ENCODE results near the gene SZT2.
"Not testable (repeated sequence)": the region's sequence is repeated elsewhere in the genome, so short reads cannot be mapped to it uniquely, and the experiment has no call there.

SZT2 gene

GRCh38 chr1:43463479-43463878 lies 73.8 kb downstream of the SZT2 start:
- no peak for DNase-seq

DNA sequence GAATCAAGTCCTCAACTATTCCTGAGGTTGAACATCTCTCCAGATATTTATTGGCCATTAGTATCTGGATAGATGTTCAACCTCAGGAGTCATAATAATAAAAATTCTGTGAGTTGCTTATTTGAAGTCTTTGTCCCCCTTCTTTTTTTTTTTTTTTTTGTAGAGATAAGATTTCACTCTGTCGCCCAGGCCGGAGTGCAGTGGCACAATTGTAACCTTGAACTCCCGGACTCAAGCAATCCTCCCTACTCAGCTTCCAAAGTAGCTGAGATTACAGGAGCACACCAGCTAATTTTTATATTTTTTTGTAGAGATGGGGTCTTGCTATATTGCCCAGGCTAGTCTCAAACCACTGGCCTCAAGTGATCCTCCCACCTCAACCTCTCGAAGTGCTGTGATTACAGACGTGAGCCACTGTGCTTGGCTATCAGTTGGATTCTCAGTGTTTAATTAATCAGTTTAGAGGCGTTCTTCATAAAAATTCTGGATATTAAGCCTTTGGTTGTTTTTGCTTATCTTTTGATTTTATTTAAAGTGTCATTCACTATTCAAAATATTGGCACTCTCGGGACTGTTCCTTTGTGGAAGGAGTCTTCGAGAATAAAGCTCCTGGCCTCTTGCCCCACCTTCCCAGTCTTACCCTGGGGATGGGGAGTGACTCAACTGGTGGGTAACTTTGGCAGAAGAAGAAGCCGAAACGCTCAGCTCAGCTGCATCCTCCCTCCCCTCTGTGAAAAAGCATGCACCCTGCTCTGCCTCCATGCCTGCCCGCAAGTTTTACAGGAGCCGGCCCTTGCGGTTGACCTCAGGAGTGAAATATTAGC lies 75.2 kb downstream of the SZT2 start:
- no peak for DNase-seq

DNA sequence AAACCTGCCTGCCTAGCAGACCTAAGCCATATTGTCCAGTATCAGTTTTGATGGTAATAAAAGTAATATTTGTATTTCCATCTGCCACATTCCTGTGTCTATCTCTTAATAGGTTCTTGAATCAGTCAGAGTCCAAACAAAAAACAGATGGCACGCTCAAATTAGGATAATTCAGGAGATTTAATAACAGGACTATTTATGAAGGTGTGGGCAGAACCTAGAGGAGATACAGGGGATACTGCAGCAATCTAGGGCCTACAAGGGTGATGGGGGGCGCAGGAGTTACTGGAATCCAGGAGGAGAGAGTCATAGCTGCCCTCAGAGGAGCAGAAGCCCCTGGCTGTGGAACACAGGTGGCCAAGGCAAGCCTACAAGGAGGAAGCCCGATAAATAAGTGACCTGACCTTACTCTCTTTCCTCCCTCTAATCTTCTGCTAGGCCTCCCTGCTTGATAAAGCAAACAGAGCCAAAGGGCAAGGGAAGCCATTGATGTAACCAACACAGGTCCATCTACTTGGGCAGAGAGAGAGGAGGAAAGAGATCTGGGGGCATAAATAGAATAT lies 75.9 kb downstream of the SZT2 start:
- DNase-seq, result no peak

DNA sequence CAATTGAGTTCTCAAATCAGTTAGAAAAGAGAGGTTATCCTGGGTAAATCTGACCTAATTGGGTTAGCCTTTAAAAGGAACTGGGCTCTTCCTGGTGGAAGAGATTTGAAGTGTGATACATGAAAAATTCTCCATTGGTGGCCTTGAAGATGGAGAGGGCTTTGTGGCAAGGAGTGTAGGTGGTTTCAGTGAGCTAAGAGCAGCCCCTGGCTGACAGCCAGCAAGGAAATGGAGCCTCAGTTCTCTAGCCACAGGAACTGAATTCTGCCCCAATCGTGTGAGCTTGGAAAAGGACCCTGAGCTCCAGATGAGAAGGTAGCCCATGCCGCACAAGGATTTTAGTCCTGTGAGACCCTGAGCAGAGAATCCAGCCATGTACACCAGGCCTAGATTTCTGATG lies 76.7 kb downstream of the SZT2 start:
- no peak for DNase-seq

DNA sequence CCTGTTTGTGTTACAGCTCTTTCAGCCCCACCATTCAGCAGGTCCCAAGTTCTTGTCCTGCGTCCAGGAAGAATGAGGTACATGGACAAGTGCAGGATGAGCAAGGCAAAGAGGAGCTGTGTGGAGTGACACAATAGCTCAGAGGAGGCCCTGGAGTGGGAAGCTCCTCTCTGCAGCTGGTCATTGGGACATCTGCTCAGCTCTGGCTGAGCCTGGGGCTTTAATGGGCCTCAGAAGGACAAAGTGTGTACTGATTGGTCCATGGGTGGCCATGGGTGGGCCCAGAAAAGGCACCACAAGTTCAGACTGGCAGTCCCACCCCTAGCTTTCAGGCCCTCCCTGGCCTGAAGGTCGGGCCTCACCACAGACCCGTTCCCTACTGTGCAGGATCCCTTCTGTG lies 78.7 kb downstream of the SZT2 start:
- no peak for DNase-seq

DNA sequence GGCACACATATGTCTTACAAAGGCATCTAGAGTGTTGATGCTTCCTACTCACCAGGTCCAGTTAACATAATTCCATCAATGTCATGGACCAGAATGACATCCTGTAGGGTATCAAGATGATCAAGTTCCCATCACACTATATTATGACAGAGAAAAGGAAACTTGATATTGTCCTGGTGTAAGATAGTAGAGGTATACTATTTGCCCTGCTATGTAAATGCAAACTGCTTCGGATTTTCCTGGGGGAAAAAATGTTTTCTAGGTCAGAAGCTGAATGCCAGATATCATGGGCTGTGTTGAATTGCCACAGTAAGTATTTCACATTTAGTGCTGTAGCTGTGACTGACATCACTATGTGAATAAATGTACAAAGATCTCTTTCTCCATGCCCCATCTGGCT lies 80.2 kb downstream of the SZT2 start:
- DNase-seq, result no peak

DNA sequence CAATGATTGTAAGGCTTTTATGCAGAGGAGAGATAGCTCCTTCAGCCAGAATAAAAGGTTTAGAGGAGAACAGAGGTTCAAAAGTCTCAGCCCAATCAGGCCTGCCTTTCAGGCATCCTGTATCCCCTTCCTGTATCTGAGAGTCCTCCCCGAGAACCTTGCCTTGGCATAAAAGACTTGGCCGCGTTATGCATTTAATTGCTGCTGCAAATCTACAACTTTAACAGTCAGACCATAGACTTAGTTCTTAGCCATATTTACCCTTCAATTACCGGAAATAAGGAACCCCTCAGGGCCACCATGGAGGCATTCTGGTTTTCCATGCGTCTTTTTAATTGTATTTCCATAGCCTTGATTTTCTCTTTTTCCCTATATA lies 82.4 kb downstream of the SZT2 start:
- DNase-seq, result no peak

DNA sequence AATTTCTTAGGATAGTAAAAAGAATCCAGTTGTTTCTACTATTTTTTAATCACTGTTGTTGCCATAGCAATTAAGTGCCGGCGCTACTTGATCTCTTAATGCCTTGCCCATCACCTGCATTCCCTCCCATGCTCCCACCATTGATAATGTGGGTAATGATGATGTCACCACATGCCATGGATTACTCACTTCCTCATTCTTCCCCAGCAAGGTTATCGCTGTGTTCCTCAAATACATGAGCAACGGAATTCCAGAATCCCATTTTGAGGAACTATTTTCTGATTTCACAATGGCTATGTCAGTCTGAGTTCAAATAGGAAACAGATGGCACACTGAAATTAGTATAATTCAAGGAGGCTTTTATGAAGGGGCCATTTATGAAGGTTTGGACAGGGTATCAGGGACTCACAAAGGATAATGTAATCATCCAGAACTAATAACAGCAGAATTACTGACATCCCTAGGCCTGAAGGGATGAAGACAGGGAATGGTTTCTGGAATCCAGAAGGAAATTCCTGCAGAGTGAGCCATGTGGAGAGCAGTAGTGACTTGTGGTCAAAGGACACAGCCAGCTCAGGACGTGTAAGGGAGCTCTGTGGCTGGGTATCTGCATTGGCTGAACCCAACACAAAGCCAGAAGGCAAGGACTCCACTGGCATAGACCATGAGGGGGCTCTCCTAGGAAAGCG lies 82.9 kb downstream of the SZT2 start:
- DNase-seq, result not testable (repeated sequence)

- DNase-seq, result no peak
These were observed 83.8 kb downstream of the SZT2 start for GRCh38 chr1:43473463-43473862.

DNA sequence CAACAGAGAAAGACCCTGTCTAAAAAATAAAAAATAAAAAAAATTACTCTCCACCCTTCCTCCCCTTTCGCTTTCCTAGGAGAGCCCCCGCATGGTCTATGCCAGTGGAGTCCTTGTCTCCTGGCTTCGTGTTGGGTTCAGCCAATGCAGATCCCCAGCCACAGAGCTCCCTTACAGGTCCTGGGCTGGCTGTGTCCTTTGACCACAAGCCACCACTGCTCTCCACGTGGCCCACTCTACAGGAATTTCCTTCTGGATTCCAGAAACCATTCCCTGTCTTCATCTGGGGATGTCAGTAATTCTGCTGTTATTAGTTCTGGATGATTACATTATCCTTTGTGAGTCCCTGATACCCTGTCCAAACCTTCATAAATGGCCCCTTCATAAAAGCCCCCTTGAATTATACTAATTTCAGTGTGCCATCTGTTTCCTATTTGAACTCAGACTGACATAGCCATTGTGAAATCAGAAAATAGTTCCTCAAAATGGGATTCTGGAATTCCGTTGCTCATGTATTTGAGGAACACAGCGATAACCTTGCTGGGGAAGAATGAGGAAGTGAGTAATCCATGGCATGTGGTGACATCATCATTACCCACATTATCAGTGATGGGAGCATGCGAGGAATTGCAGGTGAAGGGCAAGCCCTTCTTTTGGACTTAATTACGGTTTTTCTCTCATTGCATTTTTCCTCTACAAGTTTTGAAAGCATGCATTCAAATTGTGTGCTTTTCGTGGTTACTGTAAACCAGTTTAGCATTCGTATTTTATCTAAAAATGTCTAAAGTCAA lies 86.1 kb downstream of the SZT2 start:
- not testable (repeated sequence) for DNase-seq

GRCh38 chr1:43477716-43478115 lies 88.0 kb downstream of the SZT2 start:
- DNase-seq, result no peak

DNA sequence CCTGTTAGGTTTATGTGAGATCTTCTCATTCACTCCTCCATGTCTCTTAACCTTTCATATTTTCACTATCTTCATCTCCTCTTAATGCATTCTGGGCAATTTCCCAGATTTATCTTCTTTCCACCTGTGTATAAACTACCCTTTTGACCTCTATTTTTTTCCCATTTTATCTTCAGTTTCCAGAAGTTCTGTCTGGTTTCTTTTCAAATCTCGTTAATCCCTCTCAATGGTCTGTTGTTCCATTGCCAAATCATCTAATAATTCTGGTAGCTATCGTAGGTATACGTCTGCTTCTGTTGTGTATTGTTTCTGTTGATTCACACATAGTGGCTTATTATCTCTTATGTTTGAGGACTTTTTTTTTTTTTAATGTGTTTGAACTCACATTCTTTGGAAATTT lies 89.7 kb downstream of the SZT2 start:
- no peak for DNase-seq

DNA sequence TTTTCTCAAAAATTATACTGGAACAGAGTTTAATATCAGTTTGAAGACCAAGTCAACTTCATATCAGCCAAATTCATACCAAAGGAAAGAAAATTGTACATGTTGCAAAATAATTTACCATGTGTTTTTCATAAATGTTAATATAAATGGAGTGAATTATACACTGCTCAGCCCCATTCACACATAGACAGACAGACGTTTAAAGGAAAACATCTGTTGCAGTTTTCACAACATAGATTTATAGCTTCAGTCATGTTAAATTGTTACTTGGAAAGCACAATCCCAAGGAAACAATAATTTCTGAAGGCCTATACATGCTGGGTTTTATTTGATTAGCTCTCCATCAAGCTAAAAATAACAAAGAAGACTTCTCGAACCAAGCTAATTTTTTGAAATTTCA lies 91.8 kb downstream of the SZT2 start:
- no peak for DNase-seq

- DNase-seq, result no peak
These were observed 92.5 kb downstream of the SZT2 start for GRCh38 chr1:43482215-43482614.

- no peak for DNase-seq
These were observed 94.7 kb downstream of the SZT2 start for GRCh38 chr1:43484367-43484766.

GRCh38 chr1:43488165-43488564 lies 98.5 kb downstream of the SZT2 start:
- no peak for DNase-seq

- DNase-seq, result no peak
These were observed 101.4 kb downstream of the SZT2 start for GRCh38 chr1:43491061-43491460.

DNA sequence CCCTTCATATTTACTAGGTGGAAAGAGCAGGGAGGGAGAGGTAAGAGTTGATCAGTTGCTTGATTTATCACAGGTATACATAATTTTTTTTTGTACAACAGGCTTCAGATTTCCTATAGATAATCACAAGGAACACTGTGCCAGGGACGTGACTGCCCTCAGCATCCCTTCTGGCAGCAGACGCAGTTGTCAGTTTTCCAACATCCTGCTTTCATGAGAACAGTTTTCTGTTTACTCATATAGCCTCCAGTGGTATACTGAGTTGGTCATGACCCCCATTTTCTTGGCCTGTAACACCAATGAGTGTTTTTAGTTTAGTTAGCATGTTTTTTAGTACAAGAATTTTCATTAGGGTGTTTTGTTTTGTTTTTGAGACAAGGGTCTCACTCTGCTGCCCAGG lies 103.1 kb downstream of the SZT2 start:
- DNase-seq, result no peak

GRCh38 chr1:43493661-43494450 lies 104.2 kb downstream of the SZT2 start:
- no peak for DNase-seq

DNA sequence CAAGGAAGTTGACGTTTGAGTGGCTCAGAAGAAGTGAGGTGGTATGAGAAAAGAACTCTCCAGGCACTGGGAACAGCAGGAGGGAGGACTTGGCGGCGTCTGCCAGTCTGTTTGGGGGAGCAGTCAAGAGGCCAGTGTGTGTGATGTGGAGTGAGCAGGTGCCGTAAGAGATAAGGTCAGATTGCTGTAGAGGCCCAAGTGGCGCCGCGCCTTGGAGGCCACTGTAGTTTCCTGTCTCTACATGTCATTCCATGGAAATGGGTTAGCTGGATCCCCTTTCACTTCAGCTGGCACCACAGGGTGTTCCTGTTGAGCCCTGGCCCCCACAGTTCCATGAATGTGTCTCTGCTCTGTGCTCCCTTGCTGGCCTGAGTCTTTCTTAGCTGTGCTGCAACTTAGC lies 105.5 kb downstream of the SZT2 start:
- no peak for DNase-seq

- no peak for DNase-seq
These were observed 110.2 kb downstream of the SZT2 start for GRCh38 chr1:43499898-43500297.

DNA sequence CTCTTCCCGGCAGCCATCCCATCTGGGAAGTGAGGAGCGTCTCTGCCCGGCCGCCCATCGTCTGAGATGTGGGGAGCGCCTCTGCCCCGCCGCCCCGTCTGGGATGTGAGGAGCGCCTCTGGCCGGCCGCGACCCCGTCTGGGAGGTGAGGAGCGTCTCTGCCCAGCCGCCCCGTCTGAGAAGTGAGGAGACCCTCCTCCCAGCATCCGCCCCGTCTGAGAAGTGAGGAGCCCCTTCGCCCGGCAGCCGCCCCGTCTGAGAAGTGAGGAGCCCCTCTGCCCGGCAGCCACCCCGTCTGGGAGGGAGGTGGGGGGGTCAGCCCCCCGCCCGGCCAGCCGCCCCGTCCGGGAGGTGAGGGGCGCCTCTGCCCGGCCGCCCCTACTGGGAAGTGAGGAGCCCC lies 112.1 kb downstream of the SZT2 start:
- DNase-seq, result not testable (repeated sequence)

DNA sequence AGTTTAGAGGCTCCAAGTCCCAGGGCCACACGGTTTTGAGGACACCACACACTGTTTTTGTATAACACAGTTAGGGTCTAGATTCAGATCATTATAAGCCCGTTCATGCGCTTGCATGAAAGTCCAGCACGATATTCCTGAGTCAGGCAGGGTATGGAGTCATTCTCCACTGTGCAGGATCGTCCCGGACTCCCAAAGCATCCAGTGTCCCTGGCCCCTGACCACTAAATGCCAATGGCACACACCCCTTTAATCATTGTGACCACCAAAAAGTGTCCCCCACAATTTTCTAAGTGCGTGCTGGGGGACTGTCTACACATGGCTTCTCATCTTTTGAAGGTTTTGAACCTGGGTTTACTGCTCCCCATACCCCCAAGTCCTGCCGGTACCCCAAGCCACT lies 113.8 kb downstream of the SZT2 start:
- DNase-seq, result no peak
